Activated CD4-positive, alpha-beta memory T cell treated with anti-CD3 and anti-CD28 coated beads for 36 hours (primary cell): ENCODE data around the gene CXCL1. TPM values are rescaled to one million over a fixed set of nuclear protein-coding genes. Genes with fewer than 3 reads are reported as not detected.

Source experiments
- CTCF ChIA-PET: fragments of 350-600 bp; sonication (Branson Sonifier 250); formaldehyde crosslinking; loops from one replicate; lab custom pipeline; 2021; ENCODE audit warnings: antibody characterized with exemption, inconsistent platforms; lab: Charles Lee
- POLR2A ChIA-PET: fragments of 350-600 bp; sonication (Branson Sonifier 250); formaldehyde crosslinking; loops from one replicate; lab custom pipeline; 2021; ENCODE audit warnings: antibody characterized with exemption; lab: Charles Lee
- DNase-seq: peaks from one replicate; pipeline ENCODE4 v3.0.0-alpha.2; 2020
- H3K27ac Mint-ChIP-seq: one replicate; pipeline ENCODE4 v1.8.0; 2021; ENCODE audit warnings: mixed read lengths
- H3K27me3 Mint-ChIP-seq: one replicate; pipeline ENCODE4 v1.8.0; 2021; ENCODE audit warnings: mixed read lengths
- H3K36me3 Mint-ChIP-seq: one replicate; pipeline ENCODE4 v1.8.0; 2021; ENCODE audit warnings: mixed read lengths
- H3K4me1 Mint-ChIP-seq: one replicate; pipeline ENCODE4 v1.8.0; 2021; ENCODE audit warnings: low read depth, mixed read lengths
- H3K4me3 Mint-ChIP-seq: one replicate; pipeline ENCODE4 v1.8.0; 2021; ENCODE audit warnings: mild to moderate bottlenecking, mixed read lengths
- H3K9me3 Mint-ChIP-seq: one replicate; pipeline ENCODE4 v1.8.0; 2021; ENCODE audit warnings: mixed read lengths
- intact Hi-C: fragments of 100-400 bp; cut with micrococcal nuclease; formaldehyde crosslinking; loops from one replicate; pipeline ENCODE4 v1.15.1; 2023
- total RNA-seq, 2 experiments: library from RNA; stranded (reverse); gene quantifications; one replicate each; pipeline ENCODE4 v1.2.3, GENCODE V29; 2021

Gene CXCL1
- total RNA-seq, 2 experiments from 2014 or later, result not detected

DNA sequence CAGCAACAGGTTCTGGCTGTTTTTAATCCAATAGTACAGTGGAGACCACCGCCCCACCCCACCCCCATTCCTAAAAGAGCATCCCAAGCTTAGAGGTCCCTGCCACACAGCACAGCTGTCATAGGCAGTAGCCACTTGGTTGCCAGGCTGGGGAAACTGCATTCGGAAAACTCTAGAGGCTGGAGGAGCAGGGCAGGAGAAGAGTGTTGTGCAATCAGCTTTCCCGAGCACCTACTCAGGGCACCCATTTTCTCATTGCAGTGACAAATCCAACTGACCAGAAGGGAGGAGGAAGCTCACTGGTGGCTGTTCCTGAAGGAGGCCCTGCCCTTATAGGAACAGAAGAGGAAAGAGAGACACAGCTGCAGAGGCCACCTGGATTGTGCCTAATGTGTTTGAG, 1.1 kb downstream of the CXCL1 start:
- H3K27ac Mint-ChIP-seq, result no peak overlapping the region
- DNase-seq, result no peak
- H3K36me3 Mint-ChIP-seq, result no peaks in the 10 kb centered on the region
- intact Hi-C loops, result no loop called here
- ChIA-PET POLR2A (no interaction called here), CTCF (no interaction called here)
- no peak overlapping the region for H3K4me3 Mint-ChIP-seq
- H3K9me3 Mint-ChIP-seq, result no peaks in the 10 kb centered on the region
- H3K4me1 Mint-ChIP-seq, result no peaks in the 10 kb centered on the region
- H3K27me3 Mint-ChIP-seq, result peaks cover 14% of the 10 kb centered on the region

DNA sequence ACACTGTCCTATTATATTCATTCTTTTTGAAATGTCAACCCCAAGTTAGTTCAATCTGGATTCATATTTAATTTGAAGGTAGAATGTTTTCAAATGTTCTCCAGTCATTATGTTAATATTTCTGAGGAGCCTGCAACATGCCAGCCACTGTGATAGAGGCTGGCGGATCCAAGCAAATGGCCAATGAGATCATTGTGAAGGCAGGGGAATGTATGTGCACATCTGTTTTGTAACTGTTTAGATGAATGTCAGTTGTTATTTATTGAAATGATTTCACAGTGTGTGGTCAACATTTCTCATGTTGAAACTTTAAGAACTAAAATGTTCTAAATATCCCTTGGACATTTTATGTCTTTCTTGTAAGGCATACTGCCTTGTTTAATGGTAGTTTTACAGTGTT, 1.6 kb downstream of the CXCL1 start:
- Mint-ChIP-seq H3K27ac (no peak overlapping the region), H3K4me1 (no peaks in the 10 kb centered on the region), H3K4me3 (no peak overlapping the region), H3K27me3 (peaks cover 14% of the 10 kb centered on the region), H3K36me3 (no peaks in the 10 kb centered on the region), H3K9me3 (no peaks in the 10 kb centered on the region)
- CTCF ChIA-PET, result no interaction called here
- POLR2A ChIA-PET, result no interaction called here
- DNase-seq, result no peak
- intact Hi-C loops, result no loop called here

DNA sequence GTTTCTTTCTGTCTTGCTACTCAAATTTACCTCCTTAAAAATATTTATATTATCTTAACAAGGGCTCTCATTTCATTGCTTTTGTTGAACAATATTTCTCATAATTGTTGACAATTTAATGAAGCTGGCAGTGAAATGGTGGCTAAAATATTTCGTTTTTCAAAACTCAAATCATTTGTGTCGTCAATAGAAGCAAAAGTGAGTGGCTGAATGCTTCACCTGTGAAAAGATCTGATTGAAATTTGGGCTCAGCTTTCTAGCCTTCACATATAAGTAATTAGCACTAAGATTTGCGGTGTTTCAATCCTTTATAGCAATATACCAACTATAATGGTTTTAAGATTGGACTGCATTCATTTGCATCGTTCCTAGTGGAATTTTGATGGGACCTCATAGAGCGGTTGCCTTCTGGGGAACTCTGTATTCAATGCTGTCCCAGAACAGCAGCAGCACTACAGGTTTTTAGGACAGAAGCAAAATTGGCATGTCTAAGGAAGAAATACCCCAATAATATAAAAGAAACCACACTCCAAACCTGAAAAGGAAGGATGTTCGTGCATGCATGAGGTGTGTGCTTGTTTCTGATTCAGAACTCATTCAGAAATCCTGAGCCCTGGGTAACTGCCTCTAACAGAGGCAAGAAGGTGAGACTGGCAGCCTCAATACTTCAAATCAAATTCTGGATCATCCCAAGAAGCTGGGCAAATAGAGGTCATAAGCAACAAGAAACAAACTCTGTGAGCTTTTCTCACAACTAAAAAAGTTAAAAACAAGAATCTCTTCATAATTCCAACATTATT, 2.5 kb downstream of the CXCL1 start:
- ChIA-PET POLR2A (no interaction called here), CTCF (no interaction called here)
- Mint-ChIP-seq H3K9me3 (no peaks in the 10 kb centered on the region), H3K4me3 (no peak overlapping the region), H3K4me1 (no peaks in the 10 kb centered on the region), H3K27me3 (peaks cover 14% of the 10 kb centered on the region), H3K36me3 (no peaks in the 10 kb centered on the region), H3K27ac (no peak overlapping the region)
- DNase-seq, result no peak
- intact Hi-C loops, result no loop called here

DNA sequence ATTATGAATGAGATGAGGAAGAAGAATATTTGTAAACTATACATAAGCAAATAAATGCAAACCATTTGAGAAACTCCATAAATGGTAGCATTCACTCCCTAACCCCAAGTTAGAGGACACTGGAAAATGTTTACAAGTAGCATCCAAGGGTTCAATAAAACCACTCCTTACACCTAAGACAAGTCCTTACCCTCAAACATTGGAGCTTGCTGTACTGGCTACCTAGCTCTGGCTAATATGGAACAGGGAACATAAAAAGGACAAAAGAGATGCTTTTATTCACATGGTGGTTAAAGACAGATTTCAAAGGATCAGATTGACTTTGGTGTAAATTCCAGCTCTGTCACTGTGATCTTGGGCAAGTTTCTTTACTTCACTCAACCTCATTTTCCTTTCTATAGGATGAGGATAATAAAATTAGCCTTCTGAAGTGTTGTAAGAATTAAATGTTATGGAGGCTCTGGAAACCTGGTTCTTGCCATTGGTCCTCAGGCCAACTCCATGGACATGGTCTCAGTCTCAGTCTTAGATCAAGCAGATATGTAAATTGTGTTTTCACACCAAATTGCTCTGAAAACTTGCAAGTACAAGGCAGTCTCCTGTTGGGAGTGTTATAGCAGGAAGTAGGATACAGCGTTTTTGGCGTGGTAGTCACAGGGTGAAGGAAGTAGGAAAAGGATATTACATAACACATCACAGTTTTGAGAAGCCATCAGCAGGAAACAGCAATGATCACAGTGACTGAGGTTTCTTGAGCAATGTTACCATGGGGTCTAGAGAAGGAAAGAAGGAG, 3.3 kb downstream of the CXCL1 start:
- no peaks in the 10 kb centered on the region for H3K4me1 Mint-ChIP-seq
- peaks cover 14% of the 10 kb centered on the region for H3K27me3 Mint-ChIP-seq
- ChIA-PET CTCF (no interaction called here), POLR2A (no interaction called here)
- no peak for DNase-seq
- no peaks in the 10 kb centered on the region for H3K9me3 Mint-ChIP-seq
- no peak overlapping the region for H3K27ac Mint-ChIP-seq
- H3K4me3 Mint-ChIP-seq, result no peak overlapping the region
- no peaks in the 10 kb centered on the region for H3K36me3 Mint-ChIP-seq
- intact Hi-C loops, result no loop called here

DNA sequence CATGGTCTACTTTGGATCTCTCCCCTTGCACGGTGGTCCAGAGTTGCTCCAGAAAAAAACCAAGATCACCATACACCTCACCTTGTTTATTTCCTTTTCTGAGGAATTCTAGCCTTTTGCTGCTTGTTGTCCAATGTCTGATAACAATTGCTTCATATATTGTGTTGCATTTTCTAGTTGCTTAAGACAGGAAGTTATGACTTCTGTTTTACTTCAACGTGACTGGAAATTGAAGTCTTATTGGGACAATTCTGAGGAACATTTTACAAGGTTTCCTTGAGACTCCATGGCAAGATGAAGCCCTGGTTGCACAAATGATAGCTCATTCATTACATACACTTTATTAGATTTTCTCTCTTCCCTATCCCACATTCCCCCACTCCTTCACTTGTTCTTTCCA, 5.2 kb downstream of the CXCL1 start:
- Mint-ChIP-seq H3K4me3 (no peak overlapping the region), H3K27ac (no peak overlapping the region), H3K4me1 (no peaks in the 10 kb centered on the region), H3K36me3 (no peaks in the 10 kb centered on the region), H3K9me3 (no peaks in the 10 kb centered on the region), H3K27me3 (peaks cover 6% of the 10 kb centered on the region)
- CTCF ChIA-PET, result no interaction called here
- DNase-seq, result no peak
- POLR2A ChIA-PET, result no interaction called here
- intact Hi-C loops, result no loop called here

DNA sequence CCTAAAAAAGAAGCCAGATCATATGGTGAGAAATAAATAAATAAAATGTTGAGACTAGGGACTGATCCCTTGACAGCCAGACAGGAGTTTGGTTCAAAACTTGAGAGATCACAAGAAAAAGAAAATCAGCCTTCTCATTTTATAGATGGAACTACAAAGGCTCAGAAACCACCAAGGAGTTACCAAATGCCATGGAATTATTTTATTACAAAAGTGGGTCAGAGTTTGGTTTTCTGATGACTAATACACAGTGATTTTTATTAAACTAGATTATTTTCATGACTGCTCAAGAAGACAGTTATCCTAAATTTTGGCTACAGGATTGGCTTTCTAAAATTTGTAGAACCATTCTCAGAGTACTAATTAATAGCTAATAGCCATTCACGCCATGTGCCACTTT, 6.2 kb downstream of the CXCL1 start:
- Mint-ChIP-seq H3K4me1 (no peaks in the 10 kb centered on the region), H3K9me3 (no peaks in the 10 kb centered on the region), H3K27me3 (peaks cover under 1% of the 10 kb centered on the region), H3K4me3 (no peak overlapping the region), H3K27ac (no peak overlapping the region), H3K36me3 (no peaks in the 10 kb centered on the region)
- intact Hi-C loops, result no loop called here
- ChIA-PET CTCF (no interaction called here), POLR2A (no interaction called here)
- no peak for DNase-seq

DNA sequence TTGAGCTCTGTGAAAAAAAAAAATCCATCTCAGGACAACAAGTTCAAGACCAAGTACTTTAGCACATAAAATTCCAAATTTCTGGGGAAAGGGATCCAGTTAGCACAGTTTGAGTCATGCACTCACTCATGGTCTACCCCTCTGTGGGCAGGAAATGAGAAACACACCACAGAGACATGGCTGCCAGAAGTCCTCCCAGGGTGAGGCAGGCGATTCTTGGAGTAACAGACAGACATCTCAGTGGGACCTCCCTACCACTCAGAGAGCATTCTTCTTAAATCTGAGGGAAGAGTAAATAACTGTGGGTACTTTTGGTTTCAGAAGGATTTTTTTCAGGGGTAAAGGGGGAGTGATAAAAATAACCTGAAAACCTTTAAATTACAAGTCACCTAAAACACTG, 14.1 kb downstream of the CXCL1 start:
- POLR2A ChIA-PET, result no interaction called here
- no peaks in the 10 kb centered on the region for H3K36me3 Mint-ChIP-seq
- no peaks in the 10 kb centered on the region for H3K4me1 Mint-ChIP-seq

DNA sequence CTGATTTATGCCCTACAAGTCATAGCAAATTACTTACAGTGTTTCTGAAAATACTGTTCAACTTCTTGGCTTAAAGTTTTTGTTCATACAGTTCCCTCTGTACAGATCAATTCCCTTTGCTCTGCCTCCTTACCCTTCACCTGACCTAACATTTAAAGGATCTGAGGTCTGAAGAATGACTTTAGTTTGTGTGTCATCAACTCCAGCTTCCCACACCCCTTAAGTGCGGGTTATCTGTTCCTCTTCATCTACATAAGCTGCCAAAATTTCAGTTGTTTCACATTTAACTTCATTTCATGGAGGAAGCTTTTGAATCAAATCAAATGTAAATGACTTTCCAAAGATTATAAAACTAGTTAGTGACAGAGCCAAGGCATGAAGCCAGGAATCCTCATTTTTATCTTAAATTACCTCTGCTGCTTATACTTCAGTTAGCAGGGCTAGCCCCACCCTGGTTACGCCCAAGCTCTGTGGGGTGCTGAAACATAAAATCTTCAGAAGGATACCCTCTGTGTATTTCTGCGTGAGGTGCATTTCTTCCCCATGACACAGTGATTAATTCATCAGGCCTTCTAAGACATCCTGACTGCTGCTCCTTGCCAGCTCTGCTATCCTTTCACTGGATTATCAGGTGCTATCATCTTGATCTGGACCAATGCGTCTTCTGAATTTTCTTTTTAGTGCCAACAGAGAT, 16.5 kb downstream of the CXCL1 start:
- Mint-ChIP-seq H3K27ac (no peak overlapping the region), H3K36me3 (no peaks in the 10 kb centered on the region), H3K4me1 (no peaks in the 10 kb centered on the region), H3K4me3 (no peak overlapping the region), H3K9me3 (no peaks in the 10 kb centered on the region), H3K27me3 (no peaks in the 10 kb centered on the region)
- no peak for DNase-seq
- intact Hi-C loops, result no loop called here
- POLR2A ChIA-PET, result no interaction called here
- CTCF ChIA-PET, result no interaction called here

More for the DNA sequence above, 14.1 kb downstream of the CXCL1 start:
- Mint-ChIP-seq H3K4me3 (no peak overlapping the region), H3K27ac (no peak overlapping the region), H3K9me3 (no peaks in the 10 kb centered on the region), H3K27me3 (no peaks in the 10 kb centered on the region)
- intact Hi-C loops, result no loop called here
- no peak for DNase-seq
- CTCF ChIA-PET, result no interaction called here

DNA sequence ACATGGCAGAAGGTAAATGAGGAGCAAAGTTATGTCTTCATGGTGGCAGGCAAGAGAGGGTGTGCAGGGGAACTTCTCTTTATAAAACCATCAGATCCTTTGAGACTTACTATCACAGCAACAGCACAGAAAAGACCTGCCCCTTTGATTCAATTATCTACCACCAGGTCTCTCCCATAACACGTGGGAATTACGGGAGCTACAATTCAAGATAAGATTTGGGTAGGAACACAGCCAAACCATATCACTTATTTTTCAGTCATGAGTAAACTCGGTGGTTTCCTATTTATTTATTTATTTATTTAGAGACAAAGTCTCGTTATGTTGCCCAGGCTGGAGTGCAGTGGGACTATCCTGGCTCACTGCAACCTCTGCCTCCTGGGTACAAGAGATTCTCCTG, 22.1 kb downstream of the CXCL1 start:
- no peaks in the 10 kb centered on the region for H3K9me3 Mint-ChIP-seq
- H3K4me1 Mint-ChIP-seq, result no peaks in the 10 kb centered on the region
- H3K36me3 Mint-ChIP-seq, result no peaks in the 10 kb centered on the region
- no peak overlapping the region for H3K4me3 Mint-ChIP-seq
- DNase-seq, result no peak
- H3K27me3 Mint-ChIP-seq, result no peaks in the 10 kb centered on the region
- no peak overlapping the region for H3K27ac Mint-ChIP-seq
- CTCF ChIA-PET, result no interaction called here
- intact Hi-C loops, result no loop called here
- POLR2A ChIA-PET, result no interaction called here

DNA sequence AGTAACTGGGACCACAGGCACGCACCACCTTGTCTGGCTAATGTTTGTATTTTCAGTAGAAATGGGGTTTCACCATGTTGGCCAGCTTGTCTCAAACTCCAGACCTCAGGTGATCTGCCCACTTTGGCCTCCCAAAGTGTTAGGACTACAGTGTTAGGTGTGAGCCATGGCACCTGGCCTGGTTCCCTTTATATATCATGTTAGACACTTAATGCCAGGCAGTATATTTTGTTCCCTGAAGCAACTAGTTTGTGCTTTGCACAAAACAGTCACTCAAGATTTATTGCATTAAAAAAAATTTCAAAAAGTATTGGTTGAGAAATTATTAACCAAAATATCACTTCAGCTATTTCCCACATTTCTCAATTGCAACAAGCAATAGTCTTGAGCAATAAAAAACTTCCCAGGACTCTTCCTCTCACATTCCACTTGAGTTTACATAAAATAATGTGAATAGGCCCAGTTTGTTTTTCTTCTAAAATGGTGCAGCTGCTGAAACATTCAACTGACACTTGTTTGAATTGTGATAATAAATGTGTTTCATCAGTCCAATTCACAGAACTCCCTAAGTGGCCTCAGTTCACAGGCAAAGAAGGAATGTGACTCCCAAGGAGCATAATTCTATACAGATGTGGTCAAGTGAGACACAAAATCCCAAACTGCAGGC, 22.7 kb downstream of the CXCL1 start:
- H3K27ac Mint-ChIP-seq, result no peak overlapping the region
- DNase-seq, result no peak
- intact Hi-C loops, result no loop called here
- no peaks in the 10 kb centered on the region for H3K36me3 Mint-ChIP-seq
- ChIA-PET CTCF (no interaction called here), POLR2A (no interaction called here)
- H3K9me3 Mint-ChIP-seq, result no peaks in the 10 kb centered on the region
- no peaks in the 10 kb centered on the region for H3K27me3 Mint-ChIP-seq
- H3K4me1 Mint-ChIP-seq, result no peaks in the 10 kb centered on the region
- H3K4me3 Mint-ChIP-seq, result no peak overlapping the region

DNA sequence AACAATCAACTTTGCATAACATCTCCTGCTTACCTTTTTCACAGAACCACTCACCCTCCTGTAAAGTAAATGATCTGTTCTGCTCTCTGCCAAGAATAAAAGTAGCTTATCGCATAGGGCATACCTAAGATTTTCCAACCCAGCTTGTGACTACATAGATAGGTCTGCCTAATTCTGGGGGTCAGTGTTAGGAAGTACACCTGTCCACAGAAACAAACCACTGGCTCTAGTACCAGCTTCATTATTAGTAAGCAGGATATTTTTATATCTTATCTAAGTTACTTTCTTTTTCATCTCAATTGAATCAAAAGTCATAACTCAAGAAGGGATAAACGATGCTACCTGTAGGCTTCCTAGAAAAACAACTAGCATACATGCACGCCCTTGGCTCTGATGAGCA, 23.8 kb downstream of the CXCL1 start:
- H3K4me1 Mint-ChIP-seq, result no peaks in the 10 kb centered on the region
- H3K36me3 Mint-ChIP-seq, result no peaks in the 10 kb centered on the region
- CTCF ChIA-PET, result no interaction called here
- H3K9me3 Mint-ChIP-seq, result no peaks in the 10 kb centered on the region
- POLR2A ChIA-PET, result no interaction called here
- no peak overlapping the region for H3K27ac Mint-ChIP-seq
- no peak overlapping the region for H3K4me3 Mint-ChIP-seq
- no peak for DNase-seq
- H3K27me3 Mint-ChIP-seq, result no peaks in the 10 kb centered on the region
- intact Hi-C loops, result no loop called here

DNA sequence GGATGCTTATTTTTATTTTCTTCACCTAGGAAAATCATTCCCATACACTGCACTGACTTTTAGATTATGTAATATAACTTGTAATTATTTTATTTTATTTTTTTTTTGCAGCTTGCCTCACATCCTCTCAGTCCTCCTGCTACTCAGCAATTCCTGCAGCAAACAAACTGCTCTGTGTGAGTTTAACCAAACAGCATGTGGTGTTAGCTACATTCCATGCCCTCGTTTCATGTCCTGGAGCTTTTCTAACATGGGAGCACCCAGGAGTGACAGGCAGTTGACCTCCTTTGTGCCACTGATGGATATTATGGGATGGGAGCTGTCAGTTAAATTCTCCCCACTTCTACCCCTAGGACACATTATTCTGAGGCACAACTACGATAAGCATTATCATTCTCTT, 24.8 kb downstream of the CXCL1 start:
- Mint-ChIP-seq H3K36me3 (no peaks in the 10 kb centered on the region), H3K4me3 (no peak overlapping the region), H3K9me3 (no peaks in the 10 kb centered on the region), H3K4me1 (no peaks in the 10 kb centered on the region), H3K27me3 (no peaks in the 10 kb centered on the region), H3K27ac (no peak overlapping the region)
- intact Hi-C loops, result no loop called here
- ChIA-PET POLR2A (no interaction called here), CTCF (no interaction called here)
- DNase-seq, result no peak
